CD4-positive, alpha-beta T cell (primary cell): Measurements from ENCODE around the gene IPO11. TPM values are rescaled to one million over a fixed set of nuclear protein-coding genes. Genes with fewer than 3 reads are reported as not detected.
A peak's percentile ranks its signal among the peaks of the same experiment; 100 is the strongest.
"Not testable (repeated sequence)": the region's sequence is repeated elsewhere in the genome, so short reads cannot be mapped to it uniquely, and the experiment has no call there.

ENCODE experiments used
- ATAC-seq: fragments of 200-7000 bp; cut with Tn5 transposase; one replicate; pipeline ENCODE4 v1.10.0; 2022; ENCODE audit warnings: mild to moderate bottlenecking; ENCODE audit not compliant: poor library complexity
- CTCF ChIA-PET: fragments of 350-600 bp; sonication (Branson Sonifier 250); formaldehyde crosslinking; loops from one replicate; lab custom pipeline; 2021; ENCODE audit warnings: antibody characterized with exemption, inconsistent platforms; lab: Charles Lee
- POLR2A ChIA-PET: fragments of 350-600 bp; sonication (Branson Sonifier 250); formaldehyde crosslinking; loops from one replicate; lab custom pipeline; 2021; ENCODE audit warnings: antibody characterized with exemption, inconsistent platforms; lab: Charles Lee
- DNase-seq, 14 experiments: peaks; one replicate each; pipeline ENCODE4 v3.0.0-alpha.2; 2013 to 2020; ENCODE audit warnings: mixed read lengths in 2 of 14
- H3K27ac ChIP-seq, 2 donors: one replicate each; pipeline versions ENCODE4 v1.5.1 to v1.7.0; 2013; ENCODE audit warnings: low read length in 2 of 2, low read depth in 1 of 2, mild to moderate bottlenecking in 1 of 2
- H3K27me3 ChIP-seq, 2 experiments: 1 replicate in 1 of 2; 2 replicates in 1 of 2; pipeline versions ENCODE4 v1.6.1 to v1.7.0; 2013; ENCODE audit warnings: low read length in 2 of 2, control low read depth in 1 of 2, mild to moderate bottlenecking in 1 of 2, moderate library complexity in 1 of 2; ENCODE audit not compliant: insufficient read depth in 2 of 2, control insufficient read depth in 1 of 2
- H3K36me3 ChIP-seq: one replicate; pipeline ENCODE4 v1.6.1; 2013; ENCODE audit warnings: low read length, control low read depth; ENCODE audit not compliant: insufficient read depth
- H3K4me1 ChIP-seq: one replicate; pipeline ENCODE4 v1.6.1; 2013; ENCODE audit warnings: low read length, control low read depth; ENCODE audit not compliant: insufficient read depth
- H3K4me3 ChIP-seq: one replicate; pipeline ENCODE4 v1.5.1; 2013; ENCODE audit warnings: mild to moderate bottlenecking, low read length, moderate library complexity
- H3K9me3 ChIP-seq, 2 experiments: 1 replicate in 1 of 2; 2 replicates in 1 of 2; pipeline versions ENCODE4 v1.6.1 to v1.7.0; 2013; ENCODE audit warnings: low read length in 2 of 2, mild to moderate bottlenecking in 2 of 2, control low read depth in 1 of 2, moderate library complexity in 1 of 2; ENCODE audit not compliant: control insufficient read depth in 1 of 2, insufficient read depth in 1 of 2
- H3K27ac Mint-ChIP-seq: one replicate; pipeline ENCODE4 v1.8.0; 2020; ENCODE audit warnings: mixed read lengths
- H3K27me3 Mint-ChIP-seq: one replicate; pipeline ENCODE4 v1.8.0; 2021; ENCODE audit warnings: mixed read lengths
- H3K36me3 Mint-ChIP-seq: one replicate; pipeline ENCODE4 v1.8.0; 2021; ENCODE audit warnings: low read depth, mixed read lengths
- H3K4me1 Mint-ChIP-seq: one replicate; pipeline ENCODE4 v1.8.0; 2021; ENCODE audit warnings: low read depth, mixed read lengths
- H3K4me3 Mint-ChIP-seq: one replicate; pipeline ENCODE4 v1.8.0; 2020; ENCODE audit warnings: mild to moderate bottlenecking, mixed read lengths
- H3K9me3 Mint-ChIP-seq: one replicate; pipeline ENCODE4 v1.8.0; 2020; ENCODE audit warnings: mixed read lengths
- intact Hi-C, 2 experiments: fragments of 100-400 bp; cut with DNase I in 1 of 2; cut with micrococcal nuclease in 1 of 2; formaldehyde crosslinking; loops; one replicate each; pipeline versions ENCODE4 v1.15.1 to v1.9.0; 2023 to 2025; cut with DNase I, micrococcal nuclease
- total RNA-seq, 174 experiments: library from RNA in 2 of 174; stranded (reverse) in 2 of 174; gene quantifications; one replicate each; pipeline ENCODE4 v1.2.3 and lab custom pipeline; 2021 to 2026
- TF ChIP-seq, protein P1 (sequence below): fragments of 200-600 bp; IDR thresholded peaks from one replicate; pipeline ENCODE4 v1.8.0; 2022; ENCODE audit warnings: antibody characterized with exemption, mild to moderate bottlenecking

The IPO11 gene
- total RNA-seq, 2 experiments from 2014 or later = 15.1 to 16.1 TPM

DNA sequence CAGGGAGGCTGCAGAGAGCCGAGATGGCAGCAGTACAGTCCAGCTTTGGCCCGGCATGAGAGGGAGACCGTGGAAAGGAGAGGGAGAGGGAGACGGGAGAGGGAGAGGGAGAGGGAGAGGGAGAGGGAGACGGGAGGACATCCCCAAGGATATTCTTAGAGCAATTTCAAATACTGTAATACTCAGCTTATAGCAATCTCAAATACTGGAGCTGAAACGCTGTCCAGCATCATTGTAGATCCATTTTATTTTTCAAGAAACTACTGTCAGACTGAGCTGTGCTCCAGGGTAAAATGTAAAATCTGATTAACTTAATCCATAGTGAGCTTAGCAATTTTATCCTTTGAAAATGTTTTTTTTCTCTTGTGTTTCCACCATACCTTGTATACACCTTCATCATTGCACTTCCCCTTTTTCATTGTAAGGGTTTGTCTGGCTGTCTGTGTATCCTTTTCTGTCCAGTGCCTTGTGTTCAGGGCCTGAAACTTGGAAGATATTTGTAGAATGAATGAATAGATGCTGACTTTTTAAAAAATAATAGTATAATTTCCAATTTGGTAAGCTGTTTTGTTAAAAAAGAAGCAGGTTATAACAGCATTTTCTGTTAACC is 102.1 kb downstream of the IPO11 start:
- H3K27ac Mint-ChIP-seq = no peak overlapping the region
- TF ChIP-seq, protein P1, sequence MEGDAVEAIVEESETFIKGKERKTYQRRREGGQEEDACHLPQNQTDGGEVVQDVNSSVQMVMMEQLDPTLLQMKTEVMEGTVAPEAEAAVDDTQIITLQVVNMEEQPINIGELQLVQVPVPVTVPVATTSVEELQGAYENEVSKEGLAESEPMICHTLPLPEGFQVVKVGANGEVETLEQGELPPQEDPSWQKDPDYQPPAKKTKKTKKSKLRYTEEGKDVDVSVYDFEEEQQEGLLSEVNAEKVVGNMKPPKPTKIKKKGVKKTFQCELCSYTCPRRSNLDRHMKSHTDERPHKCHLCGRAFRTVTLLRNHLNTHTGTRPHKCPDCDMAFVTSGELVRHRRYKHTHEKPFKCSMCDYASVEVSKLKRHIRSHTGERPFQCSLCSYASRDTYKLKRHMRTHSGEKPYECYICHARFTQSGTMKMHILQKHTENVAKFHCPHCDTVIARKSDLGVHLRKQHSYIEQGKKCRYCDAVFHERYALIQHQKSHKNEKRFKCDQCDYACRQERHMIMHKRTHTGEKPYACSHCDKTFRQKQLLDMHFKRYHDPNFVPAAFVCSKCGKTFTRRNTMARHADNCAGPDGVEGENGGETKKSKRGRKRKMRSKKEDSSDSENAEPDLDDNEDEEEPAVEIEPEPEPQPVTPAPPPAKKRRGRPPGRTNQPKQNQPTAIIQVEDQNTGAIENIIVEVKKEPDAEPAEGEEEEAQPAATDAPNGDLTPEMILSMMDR = no peak
- H3K27me3 Mint-ChIP-seq = no peaks in the 10 kb centered on the region
- Histone ChIP-seq H3K27ac (no peak overlapping the region), H3K4me3 (no peak overlapping the region), H3K36me3 (peaks cover 11% of the 10 kb centered on the region), H3K9me3 (no peaks in the 10 kb centered on the region), H3K27me3 (no peaks in the 10 kb centered on the region), H3K4me1 (no peaks in the 10 kb centered on the region)
- ChIA-PET POLR2A (no interaction called here), CTCF (no interaction called here)
- no peak for ATAC-seq
- no peaks in the 10 kb centered on the region for H3K4me1 Mint-ChIP-seq
- intact Hi-C loops = no loop called here
- H3K36me3 Mint-ChIP-seq = peaks cover 50% of the 10 kb centered on the region
- no peaks in the 10 kb centered on the region for H3K9me3 Mint-ChIP-seq
- no peak overlapping the region for H3K4me3 Mint-ChIP-seq
- DNase-seq = no peak

- H3K36me3 ChIP-seq, H3K27me3 Mint-ChIP-seq, H3K27ac ChIP-seq, POLR2A ChIA-PET, H3K27me3 ChIP-seq, DNase-seq, CTCF ChIA-PET, H3K27ac Mint-ChIP-seq, H3K4me3 ChIP-seq, H3K4me1 Mint-ChIP-seq, ATAC-seq, H3K4me3 Mint-ChIP-seq, H3K9me3 Mint-ChIP-seq, H3K4me1 ChIP-seq, H3K9me3 ChIP-seq, intact Hi-C loops: not testable (repeated sequence)
- peaks cover 73% of the 10 kb centered on the region for H3K36me3 Mint-ChIP-seq
Observed at GRCh38 chr5:62520812-62521211, 108.2 kb downstream of the IPO11 start.

DNA sequence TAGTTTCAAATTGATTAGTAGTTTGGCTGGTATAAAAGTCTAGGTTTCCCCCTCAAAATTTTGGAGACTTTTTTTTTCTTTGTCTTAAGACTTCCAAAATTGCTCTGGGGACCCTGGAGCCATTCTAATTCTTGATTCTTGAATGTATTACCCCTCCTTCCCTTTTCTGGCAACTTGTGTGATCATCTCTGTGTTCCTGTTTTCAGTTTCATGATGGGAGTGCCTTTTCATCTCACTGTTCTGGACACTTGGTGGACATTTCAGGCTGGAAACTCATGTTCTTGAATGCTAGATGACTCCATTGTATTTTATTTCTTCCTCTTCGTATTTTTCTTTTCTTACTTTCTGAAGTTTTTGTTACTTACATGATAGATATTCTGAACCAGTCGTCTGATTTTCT is 108.8 kb downstream of the IPO11 start:
- Histone ChIP-seq H3K27me3 (no peaks in the 10 kb centered on the region), H3K36me3 (peaks cover 6% of the 10 kb centered on the region), H3K27ac (no peak overlapping the region), H3K4me1 (no peaks in the 10 kb centered on the region), H3K4me3 (no peak overlapping the region), H3K9me3 (no peaks in the 10 kb centered on the region)
- Mint-ChIP-seq H3K9me3 (no peaks in the 10 kb centered on the region), H3K27me3 (no peaks in the 10 kb centered on the region), H3K4me3 (no peak overlapping the region), H3K27ac (no peak overlapping the region), H3K36me3 (peaks cover 73% of the 10 kb centered on the region), H3K4me1 (no peaks in the 10 kb centered on the region)
- DNase-seq (peak in 2 of 14 experiments; percentile 2 to 4), ATAC-seq (no peak)
- TF ChIP-seq, protein P1 = no peak
- ChIA-PET CTCF (no interaction called here), POLR2A (no interaction called here)
- intact Hi-C loops = no loop called here

- H3K9me3 Mint-ChIP-seq = no peaks in the 10 kb centered on the region
- DNase-seq = no peak
- CTCF ChIA-PET = no interaction called here
- H3K27ac Mint-ChIP-seq = no peak overlapping the region
- Histone ChIP-seq H3K36me3 (peaks cover 3% of the 10 kb centered on the region), H3K4me3 (no peak overlapping the region), H3K27ac (no peak overlapping the region), H3K9me3 (no peaks in the 10 kb centered on the region), H3K4me1 (no peaks in the 10 kb centered on the region), H3K27me3 (no peaks in the 10 kb centered on the region)
- ATAC-seq = no peak
- intact Hi-C loops = no loop called here
- POLR2A ChIA-PET = no interaction called here
- no peaks in the 10 kb centered on the region for H3K4me1 Mint-ChIP-seq
- TF ChIP-seq, protein P1 = no peak
- no peaks in the 10 kb centered on the region for H3K27me3 Mint-ChIP-seq
- H3K4me3 Mint-ChIP-seq = no peak overlapping the region
- peaks cover 68% of the 10 kb centered on the region for H3K36me3 Mint-ChIP-seq
Observed at GRCh38 chr5:62522811-62523210, 110.2 kb downstream of the IPO11 start.
